SU-DHL-6 (cell line): ENCODE results near the gene CISTR.

ENCODE experiments used
- CTCF ChIP-seq: fragments of 200-600 bp; sonication (generic); IDR thresholded peaks from one replicate; pipeline ENCODE4 v1.5.1; 2017; ENCODE audit warnings: antibody characterized with exemption, mild to moderate bottlenecking, low read length, moderate library complexity; ENCODE audit not compliant: insufficient read depth, poor library complexity, severe bottlenecking
- EZH2phosphoT487 ChIP-seq: fragments of 200-600 bp; sonication (generic), shearing (Covaris generic); conservative IDR thresholded peaks from 2 replicates; pipeline ENCODE4 v1.6.1; 2018; ENCODE audit warnings: mild to moderate bottlenecking, antibody characterized with exemption, low read length, moderate library complexity, mixed read lengths

GRCh38 chr12:53750812-53751335 lies 905 bp downstream of the CISTR start:
- no peak for TF ChIP-seq CTCF
- TF ChIP-seq EZH2phosphoT487: no peak
